ENCODE results near the gene RHO. TPM values are rescaled to one million over a fixed set of nuclear protein-coding genes. Genes with fewer than 3 reads are reported as not detected.
"Not testable (repeated sequence)": the region's sequence is repeated elsewhere in the genome, so short reads cannot be mapped to it uniquely, and the experiment has no call there.

Gene RHO
- under 1 TPM; 0.22 to 0.26 TPM for total RNA-seq
- polyA plus RNA-seq (2013, experiment 1 of 2): not detected
- polyA plus RNA-seq (2013, experiment 2 of 2): not detected
- long read RNA-seq, experiment 1: 0 reads
- long read RNA-seq, experiment 2: 0 reads
- long read RNA-seq, experiment 3: 0 reads
- long read RNA-seq, experiment 4: 0 reads

- H3K9me3 ChIP-seq (ENCODE audit: control insufficient read depth, low read length): no peaks in the 10 kb centered on the region
- peaks cover 18% of the 10 kb centered on the region for H3K4me1 ChIP-seq (ENCODE audit: control insufficient read depth, insufficient read depth, low read length)
- Mint-ChIP-seq H3K9me3 (no peaks in the 10 kb centered on the region), H3K36me3 (ENCODE audit: low read depth) (no peaks in the 10 kb centered on the region), H3K27ac (peak within 1 kb of the TSS; percentile 76), H3K4me3 (no peak within 1 kb of the TSS), H3K27me3 (ENCODE audit: insufficient read depth) (no peaks in the 10 kb centered on the region), H3K4me1 (peaks cover 34% of the 10 kb centered on the region)
- no peak for DNase-seq
- no peak for TF ChIP-seq CTCF (conservative IDR thresholded peaks at IDR 0.05)
- H3K36me3 ChIP-seq (ENCODE audit: control insufficient read depth, insufficient read depth, low read length): no peaks in the 10 kb centered on the region
- 96% methylated on average over 14 to 18 of the region's 18 CpGs for WGBS, 2 experiments (ENCODE audit: insufficient coverage in 1 of 2, insufficient read length in 1 of 2)
- no peak within 1 kb of the TSS for H3K4me3 ChIP-seq (ENCODE audit: low read length)
- no peak within 1 kb of the TSS for H3K9ac ChIP-seq (ENCODE audit: extremely low read depth, low read length, poor library complexity, severe bottlenecking)
- H3K27ac ChIP-seq (ENCODE audit: low read depth, low read length): no peak within 1 kb of the TSS
- no peaks in the 10 kb centered on the region for H3K27me3 ChIP-seq (ENCODE audit: control insufficient read depth, insufficient read depth, low read length, poor library complexity, severe bottlenecking)
These were observed at the start of gene RHO for GRCh38 chr3:129528589-129529100. RHO (plus strand) TSS chr3:129528639; CDS start chr3:129528734, 95 bp downstream.

- not testable (repeated sequence) for H3K4me3 Mint-ChIP-seq; H3K9me3 Mint-ChIP-seq; H3K4me1 Mint-ChIP-seq; H3K4me3 ChIP-seq (ENCODE audit: low read length); DNase-seq; H3K27ac Mint-ChIP-seq; H3K27me3 Mint-ChIP-seq (ENCODE audit: insufficient read depth); H3K27me3 ChIP-seq (ENCODE audit: control insufficient read depth, insufficient read depth, low read length, poor library complexity, severe bottlenecking); H3K4me1 ChIP-seq (ENCODE audit: control insufficient read depth, insufficient read depth, low read length); H3K27ac ChIP-seq (ENCODE audit: low read depth, low read length); H3K9me3 ChIP-seq (ENCODE audit: control insufficient read depth, low read length); H3K9ac ChIP-seq (ENCODE audit: extremely low read depth, low read length, poor library complexity, severe bottlenecking)
- peaks cover 52% of the 10 kb centered on the region for H3K36me3 Mint-ChIP-seq (ENCODE audit: low read depth)
- peaks cover 39% of the 10 kb centered on the region for H3K36me3 ChIP-seq (ENCODE audit: control insufficient read depth, insufficient read depth, low read length)
- 85 to 93% methylated on average over 3 to 5 of the region's 11 CpGs for WGBS, 2 experiments (ENCODE audit: insufficient coverage in 1 of 2, insufficient read length in 1 of 2)
These were observed 47.1 kb upstream of the RHO start for GRCh38 chr3:129481225-129481765.

- peak; percentile 61 for DNase-seq
- peaks cover 3% of the 10 kb centered on the region for H3K4me1 ChIP-seq (ENCODE audit: control insufficient read depth, insufficient read depth, low read length)
- H3K4me3 ChIP-seq (ENCODE audit: low read length): no peak overlapping the region
- H3K4me3 Mint-ChIP-seq: no peak overlapping the region
- peaks cover 15% of the 10 kb centered on the region for H3K4me1 Mint-ChIP-seq
- WGBS, 2 experiments (ENCODE audit: insufficient coverage in 1 of 2, insufficient read length in 1 of 2): 92 to 94% methylated on average over 9 to 12 of the region's 12 CpGs
- H3K9ac ChIP-seq (ENCODE audit: extremely low read depth, low read length, poor library complexity, severe bottlenecking): no peak overlapping the region
- H3K36me3 ChIP-seq (ENCODE audit: control insufficient read depth, insufficient read depth, low read length): peaks cover 39% of the 10 kb centered on the region
- no peaks in the 10 kb centered on the region for H3K9me3 ChIP-seq (ENCODE audit: control insufficient read depth, low read length)
- no peaks in the 10 kb centered on the region for H3K9me3 Mint-ChIP-seq
- H3K27me3 Mint-ChIP-seq (ENCODE audit: insufficient read depth): no peaks in the 10 kb centered on the region
- H3K27me3 ChIP-seq (ENCODE audit: control insufficient read depth, insufficient read depth, low read length, poor library complexity, severe bottlenecking): no peaks in the 10 kb centered on the region
- TF ChIP-seq CTCF (conservative IDR thresholded peaks at IDR 0.05): no peak
- H3K27ac Mint-ChIP-seq: peak overlapping the region; percentile 18
- H3K27ac ChIP-seq (ENCODE audit: low read depth, low read length): no peak overlapping the region
- peaks cover 47% of the 10 kb centered on the region for H3K36me3 Mint-ChIP-seq (ENCODE audit: low read depth)
These were observed 46.6 kb upstream of the RHO start for GRCh38 chr3:129481766-129482332.
